ENCODE results near the gene GPATCH3.

DNA sequence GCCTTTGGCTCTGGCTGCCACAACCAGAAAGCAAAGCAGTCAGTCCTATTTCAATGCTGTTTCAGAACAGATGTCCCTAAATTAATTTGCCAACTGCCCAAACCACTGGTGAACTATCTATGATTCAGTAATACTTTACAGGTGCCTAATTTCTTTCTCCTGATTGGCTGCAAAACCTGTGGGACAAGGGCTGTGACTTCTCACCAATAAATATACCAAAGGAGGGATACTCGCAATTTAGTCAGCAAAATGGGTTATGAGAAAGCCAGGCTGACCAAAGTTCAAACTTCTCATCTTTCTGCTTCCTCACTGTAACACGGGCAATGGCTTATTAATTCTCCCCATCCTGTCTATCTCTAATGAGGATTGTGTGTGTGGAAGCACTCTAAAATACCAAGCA is 22.9 kb downstream of the GPATCH3 start:
- TF ChIP-seq, protein P1, sequence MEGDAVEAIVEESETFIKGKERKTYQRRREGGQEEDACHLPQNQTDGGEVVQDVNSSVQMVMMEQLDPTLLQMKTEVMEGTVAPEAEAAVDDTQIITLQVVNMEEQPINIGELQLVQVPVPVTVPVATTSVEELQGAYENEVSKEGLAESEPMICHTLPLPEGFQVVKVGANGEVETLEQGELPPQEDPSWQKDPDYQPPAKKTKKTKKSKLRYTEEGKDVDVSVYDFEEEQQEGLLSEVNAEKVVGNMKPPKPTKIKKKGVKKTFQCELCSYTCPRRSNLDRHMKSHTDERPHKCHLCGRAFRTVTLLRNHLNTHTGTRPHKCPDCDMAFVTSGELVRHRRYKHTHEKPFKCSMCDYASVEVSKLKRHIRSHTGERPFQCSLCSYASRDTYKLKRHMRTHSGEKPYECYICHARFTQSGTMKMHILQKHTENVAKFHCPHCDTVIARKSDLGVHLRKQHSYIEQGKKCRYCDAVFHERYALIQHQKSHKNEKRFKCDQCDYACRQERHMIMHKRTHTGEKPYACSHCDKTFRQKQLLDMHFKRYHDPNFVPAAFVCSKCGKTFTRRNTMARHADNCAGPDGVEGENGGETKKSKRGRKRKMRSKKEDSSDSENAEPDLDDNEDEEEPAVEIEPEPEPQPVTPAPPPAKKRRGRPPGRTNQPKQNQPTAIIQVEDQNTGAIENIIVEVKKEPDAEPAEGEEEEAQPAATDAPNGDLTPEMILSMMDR (IDR thresholded peaks at IDR 0.05): no peak
- no peak for TF ChIP-seq POLR2A (IDR thresholded peaks at IDR 0.05)

Data from thyroid gland (tissue), 4 donors.